GM21390 (cell line): ENCODE measurements around the gene PRKAB2.
"Not testable (repeated sequence)": the region's sequence is repeated elsewhere in the genome, so short reads cannot be mapped to it uniquely, and the experiment has no call there.

Experiments
- ATAC-seq: cut with Tn5 transposase; IDR thresholded peaks from one replicate; pipeline ENCODE4 v1.9.1; 2021; ENCODE audit not compliant: unreplicated experiment

Gene PRKAB2

DNA sequence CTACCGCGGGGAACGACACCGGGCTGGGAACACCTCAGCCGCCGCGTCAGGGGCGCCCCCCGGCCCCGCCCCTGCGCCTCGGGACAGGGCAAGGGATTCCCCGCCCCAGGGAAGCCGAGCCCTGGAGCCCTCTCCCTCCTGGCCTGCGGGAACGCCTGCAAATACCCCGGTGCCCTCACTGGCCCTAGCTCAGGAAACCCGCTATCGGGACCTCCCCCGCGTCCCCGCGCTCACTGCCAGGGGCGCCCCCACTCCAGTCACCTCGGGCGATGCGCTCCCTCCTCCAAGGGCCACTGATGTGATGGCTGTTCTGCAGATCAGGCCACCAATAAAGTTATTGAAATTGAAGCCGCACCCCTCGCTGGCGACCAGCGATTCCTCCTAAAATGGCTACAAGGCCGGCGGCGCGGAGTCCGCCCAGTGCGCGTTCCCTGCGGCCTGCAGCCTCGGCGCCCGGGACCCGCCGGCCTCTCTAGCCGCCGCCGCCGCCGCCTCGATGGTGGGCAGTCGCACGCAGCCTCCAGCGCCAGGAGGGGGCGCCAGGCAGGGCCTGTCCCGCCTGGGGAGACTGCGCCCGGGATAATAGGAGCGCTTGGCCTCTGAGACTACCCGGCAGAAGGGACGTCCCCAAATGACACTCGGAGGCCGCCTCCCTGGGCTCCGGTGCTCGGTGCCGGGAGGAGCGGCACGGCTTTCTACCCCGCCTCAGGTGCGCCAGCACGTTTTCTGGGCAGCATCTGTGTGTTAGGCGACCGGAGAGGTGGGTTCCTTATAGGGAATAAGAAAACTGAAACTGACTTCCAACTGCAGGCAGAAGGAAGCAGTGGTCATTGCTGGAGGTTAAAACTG, at the start of gene PRKAB2:
PRKAB2 (minus strand) TSS at position 303 of the 849 bp plus-strand sequence. CDS start 326 bp downstream, outside the sequence.
- ATAC-seq: peak; percentile 81

DNA sequence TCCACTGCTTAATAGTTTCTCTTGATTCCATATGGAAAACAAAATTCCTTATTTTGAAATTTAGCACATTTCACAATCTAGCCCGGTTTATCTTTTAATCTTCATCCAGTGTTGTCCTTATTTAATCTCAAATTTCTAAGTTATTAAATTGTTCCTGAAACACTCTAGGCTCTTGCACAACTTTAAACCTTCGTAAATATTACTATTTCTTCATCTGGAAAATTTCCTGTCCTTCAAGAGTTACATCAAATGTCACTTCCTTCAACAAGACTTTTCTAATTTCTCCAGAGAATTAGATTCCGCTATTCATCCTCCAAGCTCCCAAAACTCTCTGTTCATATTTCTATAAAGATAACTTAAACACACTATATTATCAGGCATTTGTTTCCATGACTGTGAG, 46.3 kb upstream of the PRKAB2 start:
- no peak for ATAC-seq

DNA sequence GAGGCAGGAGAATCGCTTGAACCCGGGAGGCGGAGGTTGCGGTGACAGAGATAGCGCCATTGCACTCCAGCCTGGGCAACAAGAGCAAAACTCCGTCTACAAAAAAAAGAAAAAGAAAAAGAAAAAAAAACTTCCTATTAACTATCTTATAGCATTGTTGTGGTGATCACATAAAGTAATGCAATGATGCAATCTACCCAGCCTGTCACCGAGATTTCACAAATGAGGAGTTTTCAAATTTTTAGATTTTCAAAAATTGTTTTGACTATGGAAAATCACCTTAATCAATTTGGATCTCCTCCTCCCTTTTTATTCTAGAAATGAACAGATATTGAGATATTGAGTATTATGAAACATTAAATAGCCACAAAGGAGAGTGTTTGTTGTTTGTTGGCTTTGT, 44.9 kb upstream of the PRKAB2 start:
- no peak for ATAC-seq

DNA sequence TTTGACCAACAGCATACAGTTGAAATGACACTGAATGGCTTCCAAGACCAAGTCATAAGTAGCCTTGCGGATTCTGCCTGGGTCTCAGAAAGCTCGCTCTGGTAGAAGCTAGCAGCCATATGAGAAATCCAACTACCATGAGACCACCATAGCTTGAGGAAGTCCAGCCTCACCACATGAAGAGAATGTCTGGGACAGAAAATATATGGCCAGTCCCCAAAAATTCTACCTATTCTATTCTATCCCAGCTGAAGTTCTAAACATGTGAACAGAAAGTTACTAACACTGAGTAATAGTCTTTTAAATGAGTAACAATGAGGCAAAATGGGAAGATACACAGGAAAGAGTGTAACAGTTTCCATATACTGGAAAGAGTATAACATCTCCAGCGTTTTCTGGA, 43.9 kb upstream of the PRKAB2 start:
- no peak for ATAC-seq

DNA sequence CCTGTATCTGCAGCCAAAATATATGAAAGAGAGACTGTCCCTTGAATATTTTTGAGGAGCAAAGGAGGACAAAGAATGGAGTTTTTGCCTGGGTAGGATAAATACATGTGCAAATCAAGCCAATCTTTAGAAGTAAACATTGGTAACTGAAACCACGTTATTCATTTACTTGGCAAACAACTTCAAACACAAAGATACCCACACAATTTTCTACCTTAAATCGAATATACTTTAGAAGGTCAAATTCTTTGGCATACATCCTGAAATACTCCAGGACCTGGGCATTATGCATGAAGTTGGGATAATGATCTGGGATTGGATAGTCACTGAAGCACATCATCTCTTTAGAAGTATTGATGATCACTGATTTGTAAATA, 43.3 kb upstream of the PRKAB2 start:
- no peak for ATAC-seq

DNA sequence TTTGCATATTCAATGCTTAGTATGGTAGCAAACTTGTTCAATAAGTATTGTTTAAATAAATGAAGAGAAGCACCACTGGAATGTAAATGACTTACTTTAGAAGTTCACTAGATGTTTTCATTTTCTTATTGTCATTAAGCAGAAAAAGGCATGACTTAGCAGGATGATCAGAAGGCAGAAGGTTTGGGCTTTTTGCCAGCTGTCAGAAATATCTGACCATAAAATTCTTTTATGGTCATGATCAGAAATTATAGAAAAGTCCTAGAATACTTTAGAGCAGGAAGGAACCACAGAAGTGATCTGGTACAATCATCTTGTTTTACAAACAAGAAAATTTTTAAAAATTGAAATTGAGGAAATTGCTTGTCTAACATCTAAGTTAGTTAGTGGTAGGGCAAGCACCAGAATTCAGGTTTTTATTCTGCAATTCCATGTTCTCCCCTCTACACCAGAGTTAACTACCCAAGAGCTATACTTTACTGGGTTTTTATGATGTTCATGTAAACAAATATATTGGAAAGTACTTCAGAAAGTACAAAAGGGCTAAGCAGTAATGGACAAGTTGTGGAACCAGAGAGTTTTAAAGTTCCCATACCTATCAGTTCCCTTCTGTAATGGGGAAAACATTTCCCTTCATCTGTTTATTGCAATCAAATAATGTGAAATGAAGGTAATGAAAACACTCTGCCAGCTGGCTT, 42.7 kb upstream of the PRKAB2 start:
- no peak for ATAC-seq

GRCh38 chr1:147214325-147214724, 42.1 kb upstream of the PRKAB2 start:
- ATAC-seq: no peak

DNA sequence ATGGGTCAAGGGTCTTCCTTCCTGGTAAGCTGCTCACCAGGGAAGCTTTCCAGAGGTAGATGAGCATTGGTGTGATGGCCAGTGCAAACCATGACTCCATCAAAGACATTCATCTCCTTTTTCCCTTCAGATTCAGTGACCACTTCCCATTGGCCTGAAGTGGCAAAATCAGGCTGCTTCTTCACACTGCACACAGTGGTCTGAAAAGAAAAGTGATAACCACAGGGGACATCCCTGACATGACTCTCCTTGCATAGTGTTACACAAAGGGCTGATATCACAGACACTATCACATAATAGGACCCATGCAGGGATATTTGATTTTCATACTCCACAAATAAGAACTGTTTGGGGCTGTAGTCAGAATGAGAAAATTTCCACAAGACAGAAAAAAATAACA, 41.0 kb upstream of the PRKAB2 start:
- no peak for ATAC-seq

DNA sequence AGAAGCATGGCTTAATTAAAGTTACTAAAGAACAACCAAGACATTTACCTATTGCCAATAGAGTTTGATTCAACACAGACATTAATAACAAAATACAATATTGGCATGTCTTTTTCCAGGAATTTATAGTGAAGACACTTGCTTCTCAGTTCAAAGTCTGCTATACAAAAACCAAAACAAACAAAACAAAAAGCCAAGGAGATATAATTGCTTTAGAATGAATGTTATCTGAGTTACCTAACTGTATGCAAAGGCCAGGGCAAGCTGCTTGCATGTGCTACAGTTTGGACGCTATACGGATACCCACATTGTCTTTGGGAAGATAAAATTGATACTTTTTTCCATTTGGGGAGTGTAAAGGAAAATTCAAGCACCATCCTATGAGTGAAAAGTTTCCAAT, 39.3 kb upstream of the PRKAB2 start:
- ATAC-seq: no peak

DNA sequence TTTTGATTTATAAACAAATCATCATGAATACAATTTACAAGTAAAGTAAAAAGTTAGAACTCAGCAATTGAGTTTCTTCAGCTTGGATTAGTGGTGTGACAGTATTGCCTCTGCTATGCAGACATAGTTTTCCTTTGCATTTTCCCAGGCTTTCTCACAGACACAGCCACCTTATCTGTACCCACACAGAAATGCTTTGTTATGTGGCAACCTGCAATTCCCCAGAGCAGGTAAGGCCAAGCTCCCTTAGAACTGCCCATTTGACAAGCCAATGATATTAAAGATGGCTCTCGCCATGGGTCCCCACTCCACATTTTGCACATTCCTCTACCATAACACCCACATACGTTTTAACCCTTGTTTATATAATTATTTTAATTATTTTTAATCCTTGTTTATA, 38.7 kb upstream of the PRKAB2 start:
- no peak for ATAC-seq

DNA sequence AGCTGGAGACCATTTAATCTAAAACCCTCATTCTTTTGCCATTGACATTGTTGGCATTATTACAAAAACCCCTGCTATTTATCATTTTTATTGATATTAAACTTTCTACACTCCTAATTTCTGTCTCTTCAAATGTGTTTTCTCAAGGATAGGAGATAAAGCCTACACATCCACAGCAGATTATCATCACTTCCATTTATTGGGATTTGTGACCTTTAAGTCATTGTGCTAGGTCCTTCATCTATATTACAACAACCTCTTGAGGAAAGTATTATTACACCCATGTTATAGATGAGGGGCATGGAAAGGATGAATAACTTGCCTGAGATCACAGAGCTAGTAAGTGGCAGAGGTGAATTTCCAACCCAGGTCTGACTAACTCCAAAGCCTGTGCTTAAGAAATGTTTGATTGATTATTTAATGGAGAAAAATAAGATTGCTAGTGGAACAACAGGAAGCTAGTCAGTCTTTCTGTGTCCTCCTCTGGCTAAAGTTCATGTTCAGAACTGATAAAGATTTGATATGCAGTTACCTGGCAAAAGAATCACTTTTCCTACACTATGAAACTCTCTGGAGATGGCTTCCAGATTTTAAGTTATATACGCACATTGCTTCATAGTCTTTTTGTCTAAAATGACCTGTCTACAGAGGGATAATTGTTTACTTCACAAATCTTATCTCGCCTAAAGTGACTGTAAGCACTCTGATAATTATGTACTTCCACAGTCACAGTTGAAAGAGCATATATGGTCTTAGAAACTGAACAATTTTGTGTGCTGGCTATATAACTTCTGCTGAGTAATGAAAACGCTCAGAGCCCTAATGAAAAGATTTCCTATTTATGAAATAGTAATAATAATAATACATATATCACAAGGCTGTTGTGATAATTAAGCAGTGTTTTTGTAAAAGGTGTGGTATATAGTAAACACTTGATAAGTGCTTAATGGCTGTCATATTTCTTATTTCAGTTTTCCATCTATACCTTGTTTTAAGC, 37.9 kb upstream of the PRKAB2 start:
- ATAC-seq: no peak

DNA sequence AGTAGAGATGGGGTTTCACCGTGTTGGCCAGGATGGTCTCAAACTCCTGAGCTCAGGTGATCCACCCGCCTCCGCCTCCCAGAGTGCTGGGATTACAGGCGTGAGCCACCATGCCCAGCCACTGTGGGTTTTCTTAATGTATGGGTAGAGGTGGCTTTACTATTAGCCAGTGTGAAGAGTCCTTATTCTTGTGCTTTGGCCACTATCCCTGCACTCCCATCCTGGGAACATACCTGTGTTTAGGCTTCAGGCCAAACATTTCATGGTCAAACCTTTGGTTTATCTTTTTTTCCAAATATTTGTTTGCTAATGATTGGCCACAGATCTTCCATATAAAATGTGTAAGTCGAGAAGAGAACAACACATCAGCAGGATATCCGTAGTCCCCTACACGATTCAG, 36.3 kb upstream of the PRKAB2 start:
- no peak for ATAC-seq

DNA sequence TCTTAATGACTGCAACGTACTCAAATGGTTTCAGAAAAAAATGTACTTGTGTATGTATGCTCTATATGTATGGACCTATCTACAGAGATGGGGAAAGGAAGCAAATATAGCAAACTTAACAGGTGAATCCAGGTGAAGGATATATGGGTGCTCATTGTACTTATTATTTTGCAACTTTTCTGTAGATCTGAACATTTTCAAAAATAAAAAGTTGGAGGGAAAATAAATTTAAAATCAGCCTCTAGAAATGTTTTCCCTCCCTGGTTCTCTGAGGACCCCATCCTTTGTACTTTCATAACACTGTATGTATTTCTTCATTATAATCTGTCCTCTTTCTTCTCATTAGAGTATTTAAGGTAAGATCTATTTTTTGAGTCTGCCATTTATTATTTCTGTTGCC, 34.9 kb upstream of the PRKAB2 start:
- no peak for ATAC-seq

DNA sequence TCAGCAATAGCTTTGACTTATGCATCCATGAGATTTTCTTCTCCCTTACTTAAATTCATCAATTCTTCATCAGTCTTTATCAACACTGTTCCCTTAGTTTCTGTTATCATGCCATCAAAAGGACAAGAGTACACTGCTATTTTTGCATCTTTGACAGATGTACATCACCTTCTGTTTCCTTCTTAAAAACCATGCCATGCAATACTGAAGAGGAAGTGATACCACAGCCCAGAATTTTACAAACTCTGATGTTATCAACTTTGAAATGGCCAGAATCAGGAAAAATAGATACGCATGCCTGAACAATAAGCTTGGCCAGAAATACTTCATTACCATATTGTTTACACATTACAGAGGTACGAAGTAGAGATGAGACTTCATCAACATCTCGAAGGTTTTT, 31.8 kb upstream of the PRKAB2 start:
- ATAC-seq: peak; percentile 53

DNA sequence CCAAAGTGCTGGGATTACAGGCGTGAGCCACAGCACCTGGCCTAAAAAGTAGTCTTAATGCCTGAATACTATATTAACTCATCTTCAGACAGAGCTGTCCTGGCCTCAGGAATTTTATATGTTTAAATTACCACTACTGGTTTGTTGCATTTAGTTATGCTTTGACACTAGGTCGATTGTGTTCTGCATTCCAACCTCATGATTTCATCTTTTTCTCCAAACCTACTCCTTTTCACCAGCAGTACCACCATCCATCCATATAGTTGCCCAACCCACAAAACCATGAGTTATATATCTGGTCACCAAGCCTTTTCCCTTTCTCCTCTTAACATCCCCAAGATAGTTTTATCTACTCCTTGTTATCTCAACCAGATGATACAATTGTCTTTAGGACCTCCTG, 30.3 kb upstream of the PRKAB2 start:
- ATAC-seq: no peak

- no peak for ATAC-seq
These were observed 29.5 kb upstream of the PRKAB2 start for GRCh38 chr1:147201786-147202185.

DNA sequence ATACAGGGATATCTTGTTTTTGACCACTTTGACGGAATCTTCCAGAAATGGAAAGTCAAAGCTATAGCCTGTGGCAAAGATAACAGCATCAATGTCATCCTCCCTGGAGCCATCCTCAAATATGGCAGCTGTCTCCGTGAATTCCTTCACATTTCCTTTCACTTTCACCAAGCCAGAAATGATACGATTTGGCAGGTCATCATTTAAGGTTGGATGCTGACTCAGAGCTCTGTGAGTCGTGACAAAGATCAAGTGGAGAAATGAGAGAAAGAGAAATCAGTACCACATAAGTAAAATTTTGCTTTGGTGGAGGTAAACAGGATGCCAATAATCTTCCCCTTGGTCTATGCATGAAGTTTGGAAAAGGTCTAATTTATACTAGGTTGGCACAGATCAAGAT, 29.0 kb upstream of the PRKAB2 start:
- no peak for ATAC-seq

DNA sequence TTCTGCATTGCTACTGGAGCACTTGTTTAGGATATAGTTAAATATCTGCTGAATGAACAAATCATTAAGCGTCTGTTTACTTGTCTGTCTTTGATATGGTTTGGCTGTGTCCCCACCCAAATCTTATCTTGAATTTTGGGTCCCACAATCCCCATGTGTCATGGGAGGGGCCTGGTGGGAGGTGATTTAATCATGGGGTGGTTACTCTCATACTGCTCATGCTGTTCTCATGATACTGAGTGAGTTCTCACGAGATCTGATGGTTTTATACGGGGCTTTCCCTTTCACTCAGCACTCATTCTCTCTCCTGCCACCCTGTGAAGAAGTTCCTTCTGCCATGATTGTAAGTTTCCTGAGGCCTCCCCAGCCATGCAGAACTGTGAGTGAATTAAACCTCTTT, 25.1 kb upstream of the PRKAB2 start:
- not testable (repeated sequence) for ATAC-seq

DNA sequence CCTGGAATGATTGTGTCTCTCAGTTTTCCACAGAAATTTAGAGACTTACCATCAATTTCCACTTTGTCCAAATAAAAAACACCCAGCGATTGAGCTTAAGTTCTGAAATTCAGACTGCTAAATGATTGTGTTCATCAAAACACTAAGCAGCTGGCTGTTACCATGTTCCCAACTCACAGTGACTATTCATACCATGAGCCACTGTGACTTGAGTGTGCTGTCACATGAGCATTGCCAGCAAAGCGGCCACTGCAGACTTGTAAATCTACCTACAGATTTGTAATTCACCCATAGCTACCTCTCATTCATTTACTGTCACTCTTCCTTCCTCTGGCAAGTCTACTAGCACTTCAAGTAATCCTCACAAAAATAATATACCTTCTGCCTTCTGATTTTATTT, 17.2 kb upstream of the PRKAB2 start:
- no peak for ATAC-seq

GRCh38 chr1:147185432-147185831, 13.2 kb upstream of the PRKAB2 start:
- ATAC-seq: no peak

GRCh38 chr1:147177611-147178380, 5.5 kb upstream of the PRKAB2 start:
- no peak for ATAC-seq
